ENCODE results near the gene RPL38. TPM values are rescaled to one million over a fixed set of nuclear protein-coding genes. Genes with fewer than 3 reads are reported as not detected.

RPL38 gene
- total and polyA plus RNA-seq, 2 of the 4 experiments (the other 2 are of a cell fraction): 111 to 527 TPM

DNA sequence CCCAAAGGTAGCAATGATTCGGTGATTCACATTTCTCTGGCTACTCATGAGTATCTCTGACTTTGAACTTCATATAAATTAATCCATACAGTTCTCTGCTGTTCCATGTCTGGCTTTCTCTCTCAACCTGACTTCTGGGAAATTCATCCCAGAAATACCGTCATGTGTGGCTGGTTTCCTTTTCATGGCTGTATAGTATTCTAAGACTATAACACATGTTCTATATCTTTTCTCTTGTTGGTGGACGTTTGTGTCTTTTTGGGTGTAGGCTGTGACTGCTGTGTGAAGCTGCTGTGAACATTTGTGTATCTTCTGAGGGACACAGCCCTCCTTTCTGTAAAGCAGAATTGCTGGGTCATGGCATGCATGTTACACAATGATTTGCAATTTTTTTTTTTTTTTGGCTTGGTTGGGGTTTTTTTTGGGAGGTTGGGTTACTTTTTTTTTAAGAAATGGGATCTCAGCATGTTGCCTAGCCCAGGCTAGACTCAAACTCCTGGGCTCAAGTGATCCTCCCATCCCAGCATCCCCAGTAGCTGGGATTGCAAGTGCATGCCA lies 16.2 kb downstream of the RPL38 start:
- Histone ChIP-seq H3K56ac (ENCODE audit: extremely low read depth, insufficient read depth, low read length) (no peak overlapping the region), H4K20me1 (ENCODE audit: insufficient read depth, low read length) (no peaks in the 10 kb centered on the region), H2AK5ac (ENCODE audit: low read depth, low read length) (no peak overlapping the region), H3K14ac (replicated peaks; ENCODE audit: low read depth, low read length) (no peak overlapping the region), H3K27me3 (ENCODE audit: control insufficient read depth, insufficient read depth, low read length) (no peaks in the 10 kb centered on the region; the same call in 1 of the 2 replicates), H2BK15ac (ENCODE audit: low read depth, low read length) (no peak overlapping the region), H3K9ac (ENCODE audit: low read depth, low read length) (no peak overlapping the region), H3K23ac (ENCODE audit: low read depth, low read length) (no peak overlapping the region), H4K8ac (ENCODE audit: low read depth in 2 of 2, low read length in 2 of 2) (no peak overlapping the region), H2AFZ (replicated peaks; ENCODE audit: low read length, poor library complexity) (no peak overlapping the region), H3K4me1 (ENCODE audit: control insufficient read depth, insufficient read depth, low read length) (no peaks in the 10 kb centered on the region), H3K9me1 (ENCODE audit: insufficient read depth, low read length) (no peaks in the 10 kb centered on the region), H3K36me3 (ENCODE audit: control insufficient read depth, insufficient read depth, low read length) (no peaks in the 10 kb centered on the region), H4K91ac (ENCODE audit: insufficient read depth, low read depth, low read length) (no peak overlapping the region), H3K18ac (ENCODE audit: low read depth, low read length) (no peak overlapping the region), H3K27ac (ENCODE audit: insufficient read depth, low read length) (no peak overlapping the region), H3K4ac (ENCODE audit: low read depth, low read length) (no peak overlapping the region), H2BK120ac (ENCODE audit: low read depth, low read length) (no peak overlapping the region), H2AK9ac (replicated peaks; ENCODE audit: low read depth, low read length, poor library complexity) (no peak overlapping the region), H3K79me1 (ENCODE audit: low read depth in 1 of 2, low read length in 2 of 2) (no peaks in the 10 kb centered on the region), H2BK5ac (ENCODE audit: low read depth, low read length, poor library complexity, severe bottlenecking) (no peak overlapping the region), H3K4me3 (ENCODE audit: insufficient read depth, low read depth, low read length) (no peak overlapping the region), H3K4me2 (ENCODE audit: low read depth, low read length) (no peak overlapping the region), H3K9me3 (ENCODE audit: control insufficient read depth, insufficient read depth, low read length) (no peaks in the 10 kb centered on the region), H2BK20ac (ENCODE audit: low read depth, low read length) (no peak overlapping the region), H4K5ac (ENCODE audit: low read depth, low read length) (no peak overlapping the region)
- ChIA-PET POLR2A (ENCODE audit: unreplicated experiment) (no interaction called here), CTCF (no interaction called here)
- dilution Hi-C loops (cut with HindIII; ENCODE audit: low sequenced_read_pairs, unreplicated experiment) (no loop called here), in situ Hi-C loops (cut with MboI; ENCODE audit: low sequenced_read_pairs) (loop anchor here (25.0 kb wide), 1 partner anchor 643 kb away; the partner anchor contains the start of genes FDXR and GRIN2C), intact Hi-C loops (cut with micrococcal nuclease) (no loop called here)
- no peak for ATAC-seq (ENCODE audit: low read depth)
- 100% methylated on average over 1 of the region's 3 CpGs; no CpG with 5 or more reads in 1 of the 2 experiments for WGBS, 2 experiments (ENCODE audit: extremely low coverage in 2 of 2, insufficient read length in 1 of 2)
- BruUV-seq (replicated peaks): no TSS peak
- TF ChIP-seq MAZ (IDR thresholded peaks at IDR 0.05; ENCODE audit: borderline replicate concordance, low read depth, low read length) (no peak), BHLHE40 (IDR thresholded peaks at IDR 0.05; ENCODE audit: low read depth, low read length) (no peak), RFX5 (IDR thresholded peaks at IDR 0.05; ENCODE audit: low read depth, low read length) (no peak), CHD1 (IDR thresholded peaks at IDR 0.05; ENCODE audit: low read depth, low read length) (no peak), RCOR1 (IDR thresholded peaks at IDR 0.05; ENCODE audit: insufficient replicate concordance, low read length) (no peak), FOS (IDR thresholded peaks at IDR 0.05; ENCODE audit: low read depth, low read length) (no peak), NFE2L2 (IDR thresholded peaks at IDR 0.05; ENCODE audit: low read depth, low read length) (no peak), MXI1 (IDR thresholded peaks at IDR 0.05; ENCODE audit: borderline replicate concordance, low read depth, low read length) (no peak), MAFK (IDR thresholded peaks at IDR 0.05; ENCODE audit: low read depth, low read length) (no peak), POLR2A (IDR thresholded peaks at IDR 0.05; ENCODE audit: low read depth, low read length) (no peak)
- TF ChIP-seq, protein P1, sequence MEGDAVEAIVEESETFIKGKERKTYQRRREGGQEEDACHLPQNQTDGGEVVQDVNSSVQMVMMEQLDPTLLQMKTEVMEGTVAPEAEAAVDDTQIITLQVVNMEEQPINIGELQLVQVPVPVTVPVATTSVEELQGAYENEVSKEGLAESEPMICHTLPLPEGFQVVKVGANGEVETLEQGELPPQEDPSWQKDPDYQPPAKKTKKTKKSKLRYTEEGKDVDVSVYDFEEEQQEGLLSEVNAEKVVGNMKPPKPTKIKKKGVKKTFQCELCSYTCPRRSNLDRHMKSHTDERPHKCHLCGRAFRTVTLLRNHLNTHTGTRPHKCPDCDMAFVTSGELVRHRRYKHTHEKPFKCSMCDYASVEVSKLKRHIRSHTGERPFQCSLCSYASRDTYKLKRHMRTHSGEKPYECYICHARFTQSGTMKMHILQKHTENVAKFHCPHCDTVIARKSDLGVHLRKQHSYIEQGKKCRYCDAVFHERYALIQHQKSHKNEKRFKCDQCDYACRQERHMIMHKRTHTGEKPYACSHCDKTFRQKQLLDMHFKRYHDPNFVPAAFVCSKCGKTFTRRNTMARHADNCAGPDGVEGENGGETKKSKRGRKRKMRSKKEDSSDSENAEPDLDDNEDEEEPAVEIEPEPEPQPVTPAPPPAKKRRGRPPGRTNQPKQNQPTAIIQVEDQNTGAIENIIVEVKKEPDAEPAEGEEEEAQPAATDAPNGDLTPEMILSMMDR (conservative IDR thresholded peaks at IDR 0.05; ENCODE audit: low read depth, low read length): no peak
- TF ChIP-seq, protein P2, sequence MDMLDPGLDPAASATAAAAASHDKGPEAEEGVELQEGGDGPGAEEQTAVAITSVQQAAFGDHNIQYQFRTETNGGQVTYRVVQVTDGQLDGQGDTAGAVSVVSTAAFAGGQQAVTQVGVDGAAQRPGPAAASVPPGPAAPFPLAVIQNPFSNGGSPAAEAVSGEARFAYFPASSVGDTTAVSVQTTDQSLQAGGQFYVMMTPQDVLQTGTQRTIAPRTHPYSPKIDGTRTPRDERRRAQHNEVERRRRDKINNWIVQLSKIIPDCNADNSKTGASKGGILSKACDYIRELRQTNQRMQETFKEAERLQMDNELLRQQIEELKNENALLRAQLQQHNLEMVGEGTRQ (IDR thresholded peaks at IDR 0.05; ENCODE audit: low read depth, low read length): no peak
- no peak for DNase-seq
